Motor neuron (in vitro differentiated cells): ENCODE results near the gene ISCU. TPM values are rescaled to one million over a fixed set of nuclear protein-coding genes. Genes with fewer than 3 reads are reported as not detected.
"Not testable (repeated sequence)": the region's sequence is repeated elsewhere in the genome, so short reads cannot be mapped to it uniquely, and the experiment has no call there.

ENCODE experiments used
- ATAC-seq, 8 experiments: fragments of 200-7000 bp; cut with Tn5 transposase; replicated peaks in 6 of 8; 2 replicates each; pipeline ENCODE4 v1.8.0; 2021; ENCODE audit warnings: mild to moderate bottlenecking in 8 of 8, moderate library complexity in 8 of 8
- H3K27ac ChIP-seq, 2 donors: fragments of 250-450 bp; sonication (Bioruptor Pico); 2 replicates each; pipeline ENCODE4 v1.9.0; 2021; ENCODE audit warnings: antibody characterized with exemption in 2 of 2, mild to moderate bottlenecking in 2 of 2, moderate library complexity in 1 of 2
- H3K4me1 ChIP-seq, 2 donors: fragments of 250-450 bp; sonication (Bioruptor Pico); replicated peaks in 1 of 2; 2 replicates each; pipeline ENCODE4 v1.6.1; 2021; ENCODE audit warnings: antibody characterized with exemption in 2 of 2, mild to moderate bottlenecking in 2 of 2, moderate library complexity in 1 of 2
- H3K4me3 ChIP-seq, 5 donors: fragments of 250-450 bp; sonication (Bioruptor Pico); 2 replicates each; pipeline ENCODE4 v1.9.0; 2021; ENCODE audit warnings: antibody characterized with exemption in 5 of 5, mild to moderate bottlenecking in 5 of 5, moderate library complexity in 4 of 5
- WGBS, 10 experiments: fragments of 450-650 bp; shearing (Covaris generic); methylation state at CpG; one replicate each; pipeline ENCODE4 v1.0.0; 2022; 5-methylcytosine and 5-hydroxymethylcytosine counted together
- in situ Hi-C, 9 experiments: fragments of 400-800 bp; cut with MboI; loops; one replicate each; pipeline ENCODE4 v1.15.0; 2021; ENCODE audit warnings: low sequenced_read_pairs in 9 of 9, low pct_unique_long_range_greater_than_20kb in 2 of 9; ENCODE audit not compliant: unreplicated experiment in 9 of 9
- total RNA-seq, 8 experiments: library from RNA; unstranded; fragments of 300-600 nt; gene quantifications; 2 replicates each; pipeline versions ENCODE4 v1.2.3 to v1.2.4, GENCODE V29; 2022

The ISCU gene
- total RNA-seq, 8 experiments from 2014 or later = 74.4 to 244 (median 90.2) TPM

DNA sequence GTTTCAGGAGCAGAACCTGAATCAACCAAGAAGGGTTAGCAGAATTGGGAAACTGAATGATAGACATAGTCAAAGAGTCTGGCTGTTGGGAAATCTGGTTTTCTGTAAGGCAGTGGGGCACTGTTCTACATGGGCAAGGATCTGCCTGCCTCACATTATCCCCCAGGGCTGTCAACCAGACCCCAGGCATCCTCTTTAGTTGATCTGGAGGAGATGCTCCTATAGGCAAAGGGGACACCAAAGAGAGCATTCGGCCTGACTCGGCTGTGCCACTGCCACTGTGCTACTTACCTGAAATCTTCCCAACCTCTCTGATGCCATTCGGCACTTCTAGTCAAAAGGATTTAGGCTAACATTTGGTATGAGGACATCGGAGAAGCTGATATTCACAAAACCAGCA, 4.1 kb downstream of the ISCU start:
- ATAC-seq = no peak
- 79 to 100% (median 85%) methylated on average over 1 to 3 of the region's 4 CpGs; no CpG with 5 or more reads in 6 of the 10 experiments for WGBS, 10 experiments
- in situ Hi-C loops = loop anchor here in 1 of 9 experiments (10.0 kb wide), 1 partner anchor 48 kb away; no protein-coding TSS in a partner anchor
- H3K27ac ChIP-seq = no peak overlapping the region
- peaks cover 2% of the 10 kb centered on the region in 2 donors for H3K4me1 ChIP-seq
- H3K4me3 ChIP-seq = no peak overlapping the region

DNA sequence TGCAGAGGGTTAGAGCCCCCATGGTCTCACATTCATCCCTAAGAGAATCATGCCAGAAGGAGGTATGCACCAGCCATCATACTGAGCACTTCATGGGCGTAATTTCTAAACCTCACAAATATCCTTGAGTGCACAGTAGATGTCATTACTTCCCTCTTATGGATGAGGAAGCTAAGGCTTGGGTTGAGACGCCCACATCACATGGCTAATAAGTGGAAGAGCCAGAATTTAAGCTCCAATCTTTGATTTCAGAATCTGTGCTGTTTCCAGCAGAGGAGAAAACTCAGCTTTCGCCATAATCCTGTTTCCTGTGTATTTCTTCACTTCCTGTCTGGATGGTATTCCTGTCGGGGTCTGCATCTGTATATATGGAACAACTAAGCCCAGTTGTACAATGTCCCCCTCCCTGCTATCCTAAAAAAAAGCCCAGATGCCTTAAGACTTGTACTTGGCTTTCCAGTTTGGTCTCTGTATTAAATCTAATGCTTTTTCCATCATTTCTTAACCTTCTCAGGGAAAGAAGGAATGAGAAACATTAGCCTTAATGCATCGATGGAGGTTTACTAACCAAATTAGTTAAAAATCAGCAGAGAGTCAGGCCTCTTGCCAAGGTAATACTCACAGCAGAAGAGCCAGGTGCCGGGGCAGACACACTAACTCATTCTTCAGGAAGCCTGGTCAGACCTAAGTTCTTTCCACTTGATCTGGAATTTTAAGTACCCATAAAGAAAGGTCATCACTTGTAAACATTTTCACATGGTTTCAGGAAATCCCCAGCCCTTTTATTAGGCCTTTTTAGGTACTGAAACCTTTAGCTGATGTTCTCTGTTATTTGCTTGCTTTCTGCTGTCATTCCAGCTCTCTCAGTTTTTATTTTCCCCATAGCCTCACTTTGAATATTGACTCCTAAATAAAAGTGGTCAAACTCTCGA, 5.3 kb downstream of the ISCU start:
- no peak for ATAC-seq
- no peak overlapping the region for H3K27ac ChIP-seq
- in situ Hi-C loops = loop anchor here in 1 of 9 experiments (10.0 kb wide), 1 partner anchor 47 kb away; no protein-coding TSS in a partner anchor
- peaks cover 2% of the 10 kb centered on the region in 2 donors for H3K4me1 ChIP-seq
- 33 to 100% (median 88%) methylated on average over 1 to 6 of the region's 7 CpGs; no CpG with 5 or more reads in 1 of the 10 experiments for WGBS, 10 experiments
- no peak overlapping the region for H3K4me3 ChIP-seq

DNA sequence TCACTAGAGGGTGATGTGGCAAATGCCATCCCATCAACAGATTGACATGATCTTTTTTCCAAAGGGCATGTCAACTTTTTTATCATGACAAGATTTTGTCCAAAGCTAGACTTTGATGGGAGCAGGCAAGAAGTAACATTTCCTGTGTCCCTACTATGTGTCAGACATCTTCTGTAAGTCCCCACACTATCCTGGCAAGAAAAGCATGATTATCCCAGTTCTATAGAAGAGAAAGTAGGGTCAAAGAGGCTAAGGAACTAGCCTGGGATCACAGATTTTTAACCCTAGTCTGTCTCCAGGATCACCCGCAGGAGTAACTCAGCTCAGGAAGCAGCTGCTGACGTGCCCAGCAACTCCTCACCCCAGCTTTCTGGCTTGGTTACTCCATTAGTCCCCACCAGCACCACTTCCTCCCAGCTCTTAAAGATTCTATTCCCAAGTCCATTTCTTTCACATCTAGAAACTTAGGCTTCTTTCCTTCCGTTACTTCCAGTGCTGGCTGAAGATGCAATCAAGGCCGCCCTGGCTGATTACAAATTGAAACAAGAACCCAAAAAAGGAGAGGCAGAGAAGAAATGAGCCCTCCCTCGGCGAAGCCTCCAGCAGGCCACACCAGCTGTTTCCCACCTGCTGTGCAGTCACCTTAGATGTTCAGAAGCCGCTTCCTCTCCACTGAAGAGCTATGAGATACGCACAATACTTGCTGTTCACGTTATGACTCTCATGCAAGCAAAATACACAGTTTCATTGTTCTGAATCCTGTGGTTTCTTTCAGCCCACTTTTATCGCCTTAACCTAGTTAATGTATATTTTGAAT, 6.2 kb downstream of the ISCU start:
- Histone ChIP-seq H3K4me1 (peaks cover 2% of the 10 kb centered on the region in 2 donors), H3K27ac (no peak overlapping the region), H3K4me3 (no peak overlapping the region)
- 40 to 100% (median 85%) methylated on average over 1 to 9 of the region's 10 CpGs; no CpG with 5 or more reads in 1 of the 10 experiments for WGBS, 10 experiments
- ATAC-seq = no peak
- in situ Hi-C loops = loop anchor here in 1 of 9 experiments (10.0 kb wide), 1 partner anchor 46 kb away; no protein-coding TSS in a partner anchor

DNA sequence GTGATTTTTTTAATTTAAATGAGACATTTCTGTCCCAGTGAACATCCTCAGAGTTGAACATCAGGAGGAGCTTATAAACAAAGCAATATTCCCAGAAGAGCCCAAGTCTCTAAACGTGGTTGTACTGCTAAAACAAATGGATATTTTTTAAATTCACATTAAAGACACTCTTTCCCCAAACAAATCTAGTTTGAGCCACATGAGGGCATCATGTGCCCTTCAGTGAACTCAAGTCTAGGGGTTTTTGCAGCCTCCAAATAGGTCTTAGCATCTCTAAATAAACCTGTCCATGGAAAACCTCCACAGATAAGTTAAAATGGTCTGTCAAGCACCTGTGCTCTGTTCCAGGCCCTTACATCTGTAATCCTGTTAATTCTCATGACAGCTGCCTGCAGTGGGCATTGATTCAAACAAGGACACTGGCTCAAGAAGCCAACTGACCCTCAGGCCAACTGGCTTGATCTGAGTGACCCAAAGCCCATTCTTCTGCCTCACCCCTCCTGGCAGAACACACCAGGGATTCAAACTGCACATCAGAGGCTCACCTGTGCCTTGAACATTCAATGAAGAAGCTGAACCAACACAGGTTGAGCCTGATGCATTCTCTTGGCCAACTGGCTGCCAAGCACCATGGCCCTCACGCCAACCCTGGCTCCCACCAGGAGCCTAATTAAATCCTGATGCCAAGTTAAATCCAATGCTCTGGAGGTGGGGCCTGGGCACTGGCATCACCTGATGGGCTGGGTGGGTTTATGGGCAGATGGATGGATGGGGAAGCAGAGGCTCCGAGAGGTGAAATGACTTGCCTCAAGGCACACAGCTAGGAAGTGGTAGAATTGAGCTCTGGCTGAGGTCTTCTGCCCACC, 8.6 kb downstream of the ISCU start:
- no peak overlapping the region for H3K27ac ChIP-seq
- in situ Hi-C loops = no loop called here
- peak in 2 of 8 experiments; percentile 5 to 30 for ATAC-seq

DNA sequence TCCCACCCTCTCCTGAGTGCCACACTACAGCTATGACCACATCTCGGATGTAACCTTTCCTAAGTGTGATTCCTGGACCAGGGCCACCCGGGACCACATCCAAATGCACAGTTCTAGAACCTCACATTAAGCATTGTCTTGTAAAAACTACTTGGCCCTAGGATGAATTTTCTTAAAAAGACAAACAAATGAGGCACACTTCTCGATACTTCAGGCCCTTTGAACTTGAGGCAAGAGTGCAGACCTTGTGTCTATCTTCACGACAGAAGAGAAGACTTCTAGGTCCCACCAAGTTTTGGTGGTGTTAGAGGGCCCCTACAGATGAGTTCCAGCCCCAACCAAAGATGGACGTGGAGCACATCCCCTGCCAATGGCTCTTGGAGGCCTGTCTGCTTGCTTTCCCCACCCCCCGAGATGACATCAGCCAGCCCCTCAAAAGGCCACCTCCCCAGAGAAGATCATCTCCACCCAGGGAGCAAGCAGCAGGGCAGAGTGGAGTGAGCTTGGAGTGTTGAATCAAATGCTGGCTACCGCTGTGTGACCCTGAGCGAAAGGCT, 9.3 kb downstream of the ISCU start:
- in situ Hi-C loops = no loop called here

More for the DNA sequence above, 8.6 kb downstream of the ISCU start:
- no peak overlapping the region for H3K4me3 ChIP-seq
- no peaks in the 10 kb centered on the region for H3K4me1 ChIP-seq
- WGBS, 10 experiments = 0 to 40% (median 0%) methylated on average over 1 to 2 of the region's 3 CpGs; no CpG with 5 or more reads in 4 of the 10 experiments

DNA sequence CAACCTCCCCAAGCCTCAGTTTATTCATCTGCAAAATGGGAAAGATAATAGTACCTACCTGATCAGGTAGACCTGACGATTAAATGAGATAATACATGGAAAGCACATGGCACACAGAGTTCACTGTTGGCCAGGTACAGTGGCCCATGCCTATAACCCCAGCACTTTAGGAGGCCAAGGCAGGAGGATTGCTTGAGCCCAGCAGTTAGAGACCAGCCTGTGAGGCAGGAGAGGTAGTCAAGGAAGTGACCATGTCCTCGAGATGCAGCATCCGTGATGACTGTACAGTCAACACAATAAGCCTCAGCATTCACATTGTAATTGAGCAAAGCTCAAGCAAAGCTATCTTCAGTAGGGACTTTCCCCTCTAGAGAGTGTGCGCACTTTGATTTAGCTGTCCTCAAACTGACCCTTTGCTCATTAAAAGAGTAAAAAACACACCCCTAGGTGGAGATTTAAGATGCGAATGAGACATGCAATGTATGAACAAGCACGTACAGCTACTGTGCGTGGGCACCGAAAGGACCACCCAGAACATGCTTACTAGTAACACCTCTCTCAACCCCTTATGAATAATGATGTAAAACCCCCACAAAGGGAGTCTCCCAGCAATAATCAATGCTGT, 9.9 kb downstream of the ISCU start:
- ATAC-seq = peak in 5 of 8 experiments; percentile 4 to 91 (median 86)
- H3K27ac ChIP-seq = no peak overlapping the region
- no peak overlapping the region for H3K4me3 ChIP-seq
- no peaks in the 10 kb centered on the region for H3K4me1 ChIP-seq
- in situ Hi-C loops = no loop called here
- 0 to 100% (median 44%) methylated on average over 1 to 7 of the region's 8 CpGs; no CpG with 5 or more reads in 1 of the 10 experiments for WGBS, 10 experiments

More for the DNA sequence above, 9.3 kb downstream of the ISCU start:
- no peak overlapping the region for H3K27ac ChIP-seq
- H3K4me3 ChIP-seq = no peak overlapping the region
- peak in 1 of 8 experiments; percentile 3 for ATAC-seq
- 80 to 100% (median 94%) methylated on average over 1 to 5 of the region's 8 CpGs; no CpG with 5 or more reads in 4 of the 10 experiments for WGBS, 10 experiments
- H3K4me1 ChIP-seq = no peaks in the 10 kb centered on the region

DNA sequence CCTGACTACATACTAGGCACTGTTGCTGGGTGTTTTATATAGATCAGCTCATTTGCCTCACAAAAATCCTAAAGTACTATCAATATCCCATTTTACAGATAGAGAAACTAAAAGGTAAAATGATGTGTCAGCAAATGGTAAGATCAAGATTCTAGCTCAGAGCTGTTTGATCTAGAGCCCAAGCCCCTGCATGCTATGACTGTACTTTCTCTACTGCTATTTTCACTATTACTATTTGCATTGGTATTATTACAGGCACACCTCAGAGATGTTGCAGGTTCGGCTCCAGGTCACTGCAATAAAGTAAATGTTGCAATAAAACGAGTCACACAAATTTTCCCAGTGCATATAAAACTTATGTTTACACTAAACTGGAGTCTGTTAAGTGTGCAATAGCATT, 10.9 kb downstream of the ISCU start:
- in situ Hi-C loops = no loop called here
- no peak overlapping the region for H3K27ac ChIP-seq
- H3K4me3 ChIP-seq = no peak overlapping the region
- no peak for ATAC-seq
- no peaks in the 10 kb centered on the region for H3K4me1 ChIP-seq
- 0 to 82% (median 43%) methylated on average over 1 to 2 of the region's 2 CpGs; no CpG with 5 or more reads in 4 of the 10 experiments for WGBS, 10 experiments

DNA sequence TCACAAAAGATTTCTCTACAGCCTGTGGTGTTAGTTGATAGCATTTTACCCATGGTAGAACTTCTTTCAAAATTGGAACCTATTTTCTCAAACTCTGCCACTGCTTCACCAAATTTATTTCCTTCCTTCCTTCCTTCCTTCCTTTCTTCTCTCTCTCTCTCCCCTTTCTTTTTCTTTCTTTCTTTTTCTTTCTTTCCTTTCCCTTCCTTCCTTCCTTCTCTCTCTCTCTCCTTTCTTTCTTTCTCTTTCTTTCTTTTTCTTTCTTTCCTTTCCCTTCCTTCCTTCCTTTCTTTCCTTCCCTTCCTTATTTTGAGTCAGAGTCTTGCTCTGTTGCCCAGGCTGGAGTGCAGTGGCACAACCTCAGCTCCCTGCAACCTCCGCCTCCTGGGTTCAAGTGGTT, 11.9 kb downstream of the ISCU start:
- H3K4me3 ChIP-seq, ATAC-seq, in situ Hi-C loops, H3K27ac ChIP-seq, H3K4me1 ChIP-seq: not testable (repeated sequence)
- WGBS, 10 experiments = 85 to 100% (median 94%) methylated on average over 1 of the region's 1 CpG; no CpG with 5 or more reads in 3 of the 10 experiments

DNA sequence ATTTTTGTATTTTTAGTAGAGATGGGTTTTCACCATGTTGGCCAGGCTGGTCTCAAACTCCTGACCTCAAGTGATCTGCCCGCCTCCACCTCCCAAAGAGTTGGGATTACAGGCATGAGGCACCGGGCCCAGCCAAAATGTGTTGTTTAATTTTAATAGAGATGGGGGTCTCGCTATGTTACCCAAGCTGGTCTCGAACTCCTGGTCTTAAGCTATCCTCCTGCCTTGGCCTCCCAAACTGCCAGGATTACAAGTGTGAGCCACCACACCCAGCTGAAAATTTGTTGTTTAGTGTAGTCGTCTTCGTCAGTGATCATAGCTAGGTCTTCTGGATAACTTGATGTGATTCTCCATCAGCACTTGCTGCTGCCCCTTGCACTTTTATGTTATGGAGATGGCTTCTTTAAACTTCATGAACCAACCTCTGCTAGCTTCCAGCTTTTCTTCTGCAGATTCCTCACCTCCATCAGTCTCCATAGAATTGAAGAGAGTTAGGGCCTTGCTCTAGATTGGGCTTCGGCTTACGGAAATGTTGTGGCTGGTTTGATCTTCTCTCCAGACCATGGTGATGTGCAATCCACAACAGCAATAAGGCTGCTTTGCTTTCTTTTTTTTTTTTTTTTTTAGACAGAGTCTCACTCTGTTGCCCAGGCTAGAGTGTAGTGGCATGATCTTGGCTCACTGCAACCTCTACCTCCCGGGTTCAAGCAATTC, 13.0 kb downstream of the ISCU start:
- WGBS, 10 experiments = 89 to 100% (median 97%) methylated on average over 1 to 8 of the region's 9 CpGs; no CpG with 5 or more reads in 1 of the 10 experiments
- no peaks in the 10 kb centered on the region for H3K4me1 ChIP-seq
- ATAC-seq = no peak
- no peak overlapping the region for H3K4me3 ChIP-seq
- H3K27ac ChIP-seq = no peak overlapping the region
- in situ Hi-C loops = no loop called here

DNA sequence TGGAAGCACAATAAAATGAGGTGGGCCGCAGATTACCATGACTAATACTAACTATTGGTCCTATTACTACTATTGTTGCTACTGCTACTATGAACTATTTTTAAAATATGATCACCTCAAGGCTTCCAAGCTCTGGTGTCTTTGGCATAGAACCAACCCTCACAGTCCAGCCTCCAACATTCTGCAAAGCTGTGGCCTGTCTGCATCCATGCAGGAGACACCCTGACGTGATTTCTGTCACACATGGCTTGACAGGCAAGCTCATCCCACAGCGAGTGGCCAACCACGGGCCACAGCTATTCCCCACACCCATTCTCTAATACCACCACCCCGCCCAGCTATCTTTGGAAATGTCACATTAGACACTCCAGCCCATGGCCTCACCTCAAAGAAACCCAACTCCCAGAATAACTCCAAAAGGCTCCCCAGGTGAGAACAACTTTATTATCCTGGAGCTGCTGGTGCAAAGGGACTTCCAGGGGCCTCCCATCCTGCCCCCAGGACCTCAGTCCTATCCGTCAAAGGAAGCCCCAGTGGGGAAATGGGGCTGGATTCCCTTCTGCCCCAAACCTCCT, 14.4 kb downstream of the ISCU start:
- Histone ChIP-seq H3K27ac (no peak overlapping the region), H3K4me1 (no peaks in the 10 kb centered on the region), H3K4me3 (no peak overlapping the region)
- peak in 2 of 8 experiments; percentile 9 to 10 for ATAC-seq
- 0 to 100% (median 53%) methylated on average over 1 to 4 of the region's 6 CpGs; no CpG with 5 or more reads in 3 of the 10 experiments for WGBS, 10 experiments
- in situ Hi-C loops = no loop called here

DNA sequence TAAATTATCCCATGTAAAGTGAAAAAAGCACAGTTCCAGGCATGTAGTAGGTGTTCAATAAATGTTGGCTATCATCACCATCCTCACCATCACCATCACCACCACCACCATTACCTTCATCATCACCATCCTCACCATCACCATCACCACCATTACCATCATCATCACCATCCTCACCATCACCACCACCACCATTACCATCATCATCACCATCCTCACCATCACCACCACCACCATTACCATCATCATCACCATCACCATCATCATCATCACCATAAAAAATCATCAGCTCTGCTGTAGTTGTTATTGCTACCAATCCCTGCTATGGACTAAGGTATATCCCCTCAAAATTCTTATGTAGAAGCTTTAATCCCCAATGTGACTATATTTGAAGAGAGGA, 15.1 kb downstream of the ISCU start:
- no peak overlapping the region for H3K4me3 ChIP-seq
- no peak overlapping the region for H3K27ac ChIP-seq
- ATAC-seq = no peak
- in situ Hi-C loops = no loop called here
- H3K4me1 ChIP-seq = no peaks in the 10 kb centered on the region
